GM18499 (cell line): ENCODE measurements around the gene TXNRD2.

Source experiments
- ATAC-seq: cut with Tn5 transposase; IDR thresholded peaks from one replicate; pipeline ENCODE4 v1.9.1; 2021; ENCODE audit warnings: moderate number of reproducible peaks; ENCODE audit not compliant: insufficient read depth, unreplicated experiment

TXNRD2 gene

GRCh38 chr22:19941365-19942082 is at the start of gene TXNRD2, which contains the start of gene COMT:
TSS of gene TXNRD2 (minus strand) at chr22:19941818. CDS start at chr22:19941803, 15 bp downstream.
TSS of gene COMT (plus strand) at chr22:19941772. CDS start at chr22:19962527, 20,755 bp downstream.
- ATAC-seq = no peak

- ATAC-seq = no peak
Observed at GRCh38 chr22:19991395-19991644, 49.7 kb upstream of the TXNRD2 start.

GRCh38 chr22:19990609-19991394 is 49.2 kb upstream of the TXNRD2 start:
- ATAC-seq = no peak

- no peak for ATAC-seq
Observed at GRCh38 chr22:19990188-19990587, 48.6 kb upstream of the TXNRD2 start.

GRCh38 chr22:19989725-19990067 is 48.1 kb upstream of the TXNRD2 start:
- no peak for ATAC-seq

- ATAC-seq = no peak
Observed at GRCh38 chr22:19988965-19989724, 47.5 kb upstream of the TXNRD2 start.

GRCh38 chr22:19988331-19988808 is 46.8 kb upstream of the TXNRD2 start:
- ATAC-seq = no peak

- no peak for ATAC-seq
Observed at GRCh38 chr22:19987394-19988306, 46.0 kb upstream of the TXNRD2 start.

- ATAC-seq = no peak
Observed at GRCh38 chr22:19986410-19987341, 45.1 kb upstream of the TXNRD2 start.

- ATAC-seq = no peak
Observed at GRCh38 chr22:19986011-19986409, 44.4 kb upstream of the TXNRD2 start.

GRCh38 chr22:19984851-19985811 is 43.5 kb upstream of the TXNRD2 start:
- ATAC-seq = no peak

- no peak for ATAC-seq
Observed at GRCh38 chr22:19984201-19984753, 42.7 kb upstream of the TXNRD2 start.

GRCh38 chr22:19983741-19984140 is 42.1 kb upstream of the TXNRD2 start:
- no peak for ATAC-seq

GRCh38 chr22:19982991-19983578 is 41.5 kb upstream of the TXNRD2 start:
- ATAC-seq = no peak

- ATAC-seq = no peak
Observed at GRCh38 chr22:19981961-19982920, 40.6 kb upstream of the TXNRD2 start.
